Activated CD8-positive, alpha-beta memory T cell treated with anti-CD3 and anti-CD28 coated beads for 36 hours (primary cell): ENCODE results near the gene SOCS7. TPM values are rescaled to one million over a fixed set of nuclear protein-coding genes. Genes with fewer than 3 reads are reported as not detected.

Source experiments
- CTCF ChIA-PET: fragments of 350-600 bp; sonication (Branson Sonifier 250); formaldehyde crosslinking; loops from one replicate; lab custom pipeline; 2021; ENCODE audit warnings: antibody characterized with exemption; lab: Charles Lee
- POLR2A ChIA-PET: fragments of 350-600 bp; sonication (Branson Sonifier 250); formaldehyde crosslinking; loops from one replicate; lab custom pipeline; 2021; ENCODE audit warnings: antibody characterized with exemption; lab: Charles Lee
- total RNA-seq, 2 experiments: library from RNA; stranded (reverse); gene quantifications; one replicate each; pipeline ENCODE4 v1.2.3, GENCODE V29; 2021

SOCS7 gene
- total RNA-seq, 2 experiments from 2014 or later = 19.9 to 23.4 TPM

DNA sequence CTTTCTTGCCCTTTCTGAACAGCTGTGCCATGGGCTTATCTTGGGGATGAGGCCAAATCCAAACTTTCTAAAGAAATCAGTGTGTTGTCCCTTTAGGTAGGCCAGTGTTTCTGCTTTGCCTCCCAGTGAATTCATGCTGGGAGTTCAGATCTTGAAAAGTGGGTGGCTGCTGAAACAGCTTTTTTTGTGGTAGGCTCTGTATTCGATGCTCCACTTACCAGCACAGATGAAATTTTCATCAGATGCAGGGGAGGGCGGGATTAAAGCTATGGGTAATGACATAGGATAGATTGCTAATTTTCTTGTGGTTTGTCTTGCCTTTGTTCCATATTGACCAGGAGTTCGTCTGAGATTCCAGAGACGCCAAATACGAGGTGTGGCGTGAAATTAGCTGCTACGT is 2.8 kb downstream of the SOCS7 start:
- ChIA-PET CTCF (interaction anchor here (1.2 to 3.4 kb wide), 5 partner anchors 21 to 61 kb away, joined by 3 to 17 read pairs (median 6); no protein-coding TSS in a partner anchor), POLR2A (no interaction called here)

GRCh38 chr17:38355251-38355650 is 3.6 kb downstream of the SOCS7 start:
- ChIA-PET POLR2A (no interaction called here), CTCF (interaction anchor here (0.7 to 2.4 kb wide), 3 partner anchors 22 to 59 kb away, joined by 3 to 12 read pairs (median 6); no protein-coding TSS in a partner anchor)

DNA sequence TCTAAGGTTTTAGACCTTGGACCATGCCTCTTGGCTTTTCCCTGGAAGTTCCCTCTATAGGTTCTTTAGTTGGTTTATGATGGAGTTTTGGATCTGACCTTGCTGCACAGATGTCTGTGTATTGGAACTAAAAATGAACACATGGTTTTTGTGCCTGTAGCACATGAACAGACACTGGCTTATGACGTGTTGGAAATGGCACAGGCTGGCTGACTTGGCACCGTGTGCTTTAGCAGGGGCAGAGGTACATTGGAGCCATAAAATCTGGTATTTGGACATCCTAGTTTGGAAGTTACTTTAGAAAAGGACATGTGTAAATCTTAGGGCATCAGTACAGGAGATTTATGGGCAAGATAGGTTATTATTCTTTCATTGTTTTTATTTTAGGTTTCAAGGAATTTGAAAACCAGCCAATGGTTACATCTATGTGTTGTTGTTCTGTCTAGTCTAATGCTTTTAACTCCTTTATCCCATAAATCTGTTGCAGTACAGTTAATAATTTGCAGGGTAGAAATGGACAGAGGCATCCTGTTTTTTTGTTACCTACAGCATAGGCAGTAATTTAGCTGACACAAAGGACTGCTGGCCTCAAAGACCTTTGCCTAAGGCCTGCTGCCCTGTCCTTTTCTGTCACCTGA is 6.0 kb downstream of the SOCS7 start:
- CTCF ChIA-PET = interaction anchor here (2.4 kb wide), 1 partner anchor 57 kb away, joined by 7 read pairs; no protein-coding TSS in a partner anchor
- POLR2A ChIA-PET = no interaction called here

DNA sequence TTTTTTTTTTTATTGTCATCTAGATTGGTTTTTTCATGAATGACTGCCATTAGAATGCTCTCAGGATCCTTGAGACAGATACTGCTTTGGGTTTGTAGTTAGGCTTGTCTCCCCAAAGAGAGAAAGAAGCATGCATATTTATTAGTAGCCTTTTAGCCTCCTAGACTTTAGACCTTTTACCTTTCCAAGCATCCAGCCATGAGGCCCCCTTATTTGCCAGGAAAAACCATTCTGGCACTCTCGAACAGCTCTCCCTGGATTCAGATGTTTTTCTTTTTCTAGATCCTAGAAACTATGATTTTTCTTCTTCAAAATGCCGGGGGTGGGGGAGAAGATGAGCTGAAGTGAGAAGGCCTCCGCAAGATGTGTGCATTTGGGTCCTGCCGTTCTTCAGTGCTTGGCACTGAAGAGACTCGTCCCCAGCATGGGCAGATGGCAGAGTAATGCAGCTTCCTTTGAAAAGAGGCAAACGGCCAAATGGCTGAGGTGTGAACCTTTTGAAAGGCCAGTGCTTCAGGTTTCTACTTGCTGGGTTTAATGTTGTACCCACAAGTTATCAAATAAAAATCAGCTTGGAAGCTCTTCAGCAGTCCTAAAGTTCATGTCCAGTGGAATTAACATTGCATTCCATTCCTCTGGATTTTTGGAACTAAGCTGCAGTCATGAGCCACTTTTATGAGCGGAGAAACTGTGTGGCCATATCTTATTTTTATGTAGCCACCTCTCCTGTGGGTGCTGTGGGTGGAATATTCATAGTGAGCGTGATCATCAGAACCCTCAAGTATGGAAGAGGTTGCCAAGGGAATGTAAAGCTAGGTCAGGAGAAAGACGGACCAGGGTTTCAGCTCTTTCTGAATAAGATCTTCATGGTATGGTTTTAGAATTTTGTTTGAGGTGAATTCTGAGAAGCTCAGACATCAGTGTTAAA is 7.2 kb downstream of the SOCS7 start:
- CTCF ChIA-PET = interaction anchor here (0.7 to 2.4 kb wide), 4 partner anchors 9 to 225 kb away, joined by 3 to 7 read pairs (median 4); no protein-coding TSS in a partner anchor
- POLR2A ChIA-PET = no interaction called here

- CTCF ChIA-PET = no interaction called here
- POLR2A ChIA-PET = no interaction called here
These were observed 10.2 kb downstream of the SOCS7 start for GRCh38 chr17:38361694-38362465.

GRCh38 chr17:38363016-38363415 is 11.4 kb downstream of the SOCS7 start:
- ChIA-PET POLR2A (no interaction called here), CTCF (no interaction called here)

GRCh38 chr17:38364741-38365140 is 13.1 kb downstream of the SOCS7 start:
- POLR2A ChIA-PET = no interaction called here

GRCh38 chr17:38369124-38369886 is 17.7 kb downstream of the SOCS7 start:
- ChIA-PET CTCF (no interaction called here), POLR2A (no interaction called here)

More at GRCh38 chr17:38364741-38365140, 13.1 kb downstream of the SOCS7 start:
- CTCF ChIA-PET = interaction anchor here (1.1 to 1.7 kb wide), 2 partner anchors 16 to 49 kb away, joined by 3 to 4 read pairs; no protein-coding TSS in a partner anchor

DNA sequence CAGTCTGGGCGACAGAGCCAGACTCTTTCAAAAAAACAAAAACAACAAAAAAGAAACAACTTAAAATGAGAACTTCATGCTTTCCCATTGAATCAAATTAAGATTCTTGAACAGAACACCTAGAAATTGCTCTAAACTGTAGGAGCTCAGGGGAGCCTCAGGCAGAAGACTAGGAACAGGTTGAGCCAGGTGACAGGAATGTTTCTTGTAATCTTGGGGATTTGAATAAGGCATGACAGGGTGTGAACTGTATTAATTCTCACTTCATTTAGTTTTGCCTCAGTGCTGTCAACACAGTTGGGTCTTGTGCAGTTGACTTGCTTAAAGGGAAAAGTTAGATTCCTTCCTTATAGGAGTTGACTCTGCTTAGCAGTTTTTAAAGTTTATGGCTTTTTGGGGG is 27.8 kb downstream of the SOCS7 start:
- ChIA-PET POLR2A (no interaction called here), CTCF (interaction anchor here (1.1 kb wide), 1 partner anchor 44 kb away, joined by 3 read pairs; no protein-coding TSS in a partner anchor)

GRCh38 chr17:38395090-38395489 is 43.4 kb downstream of the SOCS7 start:
- POLR2A ChIA-PET = no interaction called here
- CTCF ChIA-PET = interaction anchor here (1.0 to 1.5 kb wide), 2 partner anchors 29 to 78 kb away, joined by 3 read pairs; no protein-coding TSS in a partner anchor

GRCh38 chr17:38397227-38397626 is 45.6 kb downstream of the SOCS7 start:
- POLR2A ChIA-PET = no interaction called here
- CTCF ChIA-PET = no interaction called here

- ChIA-PET POLR2A (no interaction called here), CTCF (interaction anchor here (2.4 kb wide), 1 partner anchor 14 kb away, joined by 7 read pairs; no protein-coding TSS in a partner anchor)
These were observed 48.6 kb downstream of the SOCS7 start for GRCh38 chr17:38400286-38400685.

DNA sequence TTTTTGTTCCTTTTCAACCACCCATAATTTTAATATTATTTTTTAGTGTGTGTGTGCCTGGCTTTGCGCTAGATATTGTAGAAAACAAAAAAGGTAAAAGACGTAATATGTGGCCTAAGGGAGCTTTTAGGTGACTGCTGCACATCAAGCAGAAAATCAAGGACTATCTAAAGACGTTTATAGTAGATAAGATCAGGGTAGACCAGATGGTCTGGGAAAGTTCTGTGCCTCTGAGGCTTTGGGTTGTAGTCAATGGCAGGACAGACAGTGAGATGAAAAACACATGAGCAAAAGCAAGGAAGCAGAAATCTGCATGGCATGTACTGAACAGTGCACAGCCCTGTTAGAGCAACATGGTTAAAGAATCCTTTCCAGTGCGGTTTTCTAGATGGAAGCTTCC is 49.8 kb downstream of the SOCS7 start:
- ChIA-PET CTCF (interaction anchor here (0.6 to 2.4 kb wide), 2 partner anchors 8 to 13 kb away, joined by 3 to 7 read pairs; no protein-coding TSS in a partner anchor), POLR2A (no interaction called here)

DNA sequence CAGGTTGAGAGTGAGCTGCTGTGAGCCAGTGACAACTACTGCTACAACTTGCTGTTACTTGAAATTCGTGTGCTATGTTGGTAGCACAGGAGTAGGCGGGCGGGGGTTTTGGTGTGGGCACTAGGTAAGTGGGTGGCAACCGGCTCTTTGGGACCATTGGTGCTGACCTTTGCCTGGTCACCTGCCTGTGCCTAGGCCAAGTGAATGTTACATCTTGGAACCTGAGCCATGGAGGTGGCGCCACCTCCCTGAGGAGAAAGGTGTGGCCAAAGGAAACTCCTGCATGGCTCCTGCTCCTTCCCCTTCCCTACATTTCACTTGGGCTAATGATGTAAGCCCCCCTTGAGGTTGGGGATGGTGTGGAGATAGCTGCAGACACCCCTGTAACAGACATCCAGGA is 51.3 kb downstream of the SOCS7 start:
- CTCF ChIA-PET = no interaction called here

GRCh38 chr17:38403491-38403890 is 51.8 kb downstream of the SOCS7 start:
- ChIA-PET POLR2A (no interaction called here), CTCF (no interaction called here)

More for the DNA sequence above, 51.3 kb downstream of the SOCS7 start:
- POLR2A ChIA-PET = no interaction called here

GRCh38 chr17:38404174-38404943 is 52.7 kb downstream of the SOCS7 start:
- ChIA-PET CTCF (no interaction called here), POLR2A (no interaction called here)

DNA sequence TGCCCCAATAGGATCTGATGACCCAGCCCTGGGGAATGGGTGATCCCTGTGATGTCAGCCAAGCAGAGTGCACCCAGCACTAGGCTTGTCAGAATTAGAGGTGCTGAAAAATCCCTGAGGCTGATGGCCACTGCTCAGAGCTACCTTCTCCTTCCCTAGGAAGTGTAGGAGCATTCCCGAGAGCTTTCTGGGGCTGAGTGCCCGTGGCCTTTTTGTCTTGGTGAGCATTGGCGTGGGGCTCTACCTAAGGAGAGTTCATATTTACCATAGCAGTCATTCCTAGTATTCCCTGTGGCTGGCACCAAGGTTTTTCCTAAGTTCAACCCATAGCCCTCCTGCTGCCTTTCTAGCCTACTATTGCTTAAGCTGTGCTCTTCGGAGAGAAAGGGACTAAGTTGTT is 54.0 kb downstream of the SOCS7 start:
- CTCF ChIA-PET = interaction anchor here (0.5 to 0.6 kb wide), 3 partner anchors 9 to 89 kb away, joined by 3 to 6 read pairs (median 3); no protein-coding TSS in a partner anchor
- POLR2A ChIA-PET = no interaction called here
